HepG2 (cell line): ENCODE data around the gene PCSK1. TPM values are rescaled to one million over a fixed set of nuclear protein-coding genes. Genes with fewer than 3 reads are reported as not detected.

Experiments used
- ATAC-seq: fragments of 200-7000 bp; cut with Tn5 transposase; 3 replicates; pipeline ENCODE4 v1.9.1; 2020; ENCODE audit warnings: mild to moderate bottlenecking, moderate library complexity
- BruUV-seq: library from RNA; stranded (reverse); fragments of 400-500 nt; replicated peaks from 2 replicates; lab custom pipeline; 2021; lab: Mats Ljungman, UMichigan
- CTCF ChIA-PET: fragments of 300-600 bp; formaldehyde crosslinking; extraction: SDS; loops from one replicate; lab custom pipeline; 2021; ENCODE audit warnings: low total read pairs, inconsistent platforms, low intra/inter-chr PET ratio; lab: Yijun Ruan, JAX
- POLR2A ChIA-PET: fragments of 350-600 bp; sonication (Branson Sonifier 250); formaldehyde crosslinking; loops from one replicate; lab custom pipeline; 2020; ENCODE audit warnings: antibody characterized with exemption, inconsistent platforms; lab: Yijun Ruan, JAX
- DNase-seq: peaks from one replicate; pipeline ENCODE4 v3.0.0-alpha.2; 2015; ENCODE audit warnings: low spot score
- FAIRE-seq: peaks from 3 replicates; lab custom pipeline; 2011; peaks lifted over from hg19 to GRCh38; lab: Jason Lieb, UNC
- H2AFZ ChIP-seq: one replicate; pipeline ENCODE4 v1.6.1; 2011; ENCODE audit warnings: low read length, inconsistent platforms
- H3K27ac ChIP-seq: fragments of 300-600 bp; 3 replicates; pipeline ENCODE4 v1.8.0; 2011; ENCODE audit warnings: mixed run types, mild to moderate bottlenecking, mixed read lengths, low read length, inconsistent platforms; ENCODE audit not compliant: insufficient read depth; ENCODE audit errors: extremely low read length
- H3K27me3 ChIP-seq, 2 experiments: fragments of 200-600 bp in 1 of 2; 2 replicates in 1 of 2; 3 replicates in 1 of 2; pipeline versions ENCODE4 v1.6.0 to v1.8.0; 2011; ENCODE audit warnings: low read length in 2 of 2, mild to moderate bottlenecking in 2 of 2, moderate library complexity in 2 of 2, inconsistent platforms in 1 of 2; ENCODE audit not compliant: insufficient read depth in 2 of 2, control insufficient read depth in 1 of 2
- H3K36me3 ChIP-seq, 2 experiments: fragments of 200-600 bp in 1 of 2; replicated peaks in 1 of 2; 2 replicates in 1 of 2; 3 replicates in 1 of 2; pipeline versions ENCODE4 v1.5.1 to v1.8.0; 2011; ENCODE audit warnings: low read length in 2 of 2, inconsistent platforms in 1 of 2; ENCODE audit not compliant: insufficient read depth in 2 of 2, control insufficient read depth in 1 of 2
- H3K4me1 ChIP-seq: 2 replicates; pipeline ENCODE4 v1.5.1; 2012; ENCODE audit warnings: low read length, inconsistent platforms; ENCODE audit not compliant: insufficient read depth
- H3K4me2 ChIP-seq: 2 replicates; pipeline ENCODE4 v1.6.0; 2011; ENCODE audit warnings: low read depth, low read length, inconsistent platforms
- H3K4me3 ChIP-seq, 3 experiments: fragments of 200-600 bp in 1 of 3; sonication (generic), shearing (Covaris generic) in 1 of 3; replicated peaks in 1 of 3; 2 replicates each; pipeline ENCODE4 v1.5.1; 2011 to 2016; ENCODE audit warnings: low read length in 3 of 3, inconsistent platforms in 2 of 3, low read depth in 2 of 3, mild to moderate bottlenecking in 2 of 3, control low read depth in 1 of 3, mixed read lengths in 1 of 3; ENCODE audit not compliant: insufficient read depth in 1 of 3
- H3K79me2 ChIP-seq: one replicate; pipeline ENCODE4 v1.6.1; 2011; ENCODE audit warnings: low read length, inconsistent platforms; ENCODE audit not compliant: insufficient read depth
- H3K9ac ChIP-seq: 2 replicates; pipeline ENCODE4 v1.6.0; 2011; ENCODE audit warnings: mild to moderate bottlenecking, low read depth, low read length, inconsistent platforms; ENCODE audit not compliant: insufficient read depth
- H3K9me3 ChIP-seq: 2 replicates; pipeline ENCODE4 v1.5.1; 2012; ENCODE audit warnings: mild to moderate bottlenecking, low read length
- H4K20me1 ChIP-seq: 2 replicates; pipeline ENCODE4 v1.6.0; 2011; ENCODE audit warnings: inconsistent platforms, mild to moderate bottlenecking, low read length, moderate library complexity; ENCODE audit not compliant: insufficient read depth
- CEBPB ChIP-seq: IDR thresholded peaks from 2 replicates; pipeline ENCODE4 v1.6.1; 2011; ENCODE audit warnings: low read depth, low read length, improper control_type of control experiment, borderline replicate concordance
- WGBS: methylation state at CpG from one replicate; pipeline ENCODE4 v1.1.6; 2017; ENCODE audit warnings: low lambda C conversion rate; 5-methylcytosine and 5-hydroxymethylcytosine counted together
- in situ Hi-C: cut with HindIII; loops from 2 replicates; pipeline ENCODE4 v1.10.0; 2017; ENCODE audit warnings: low pct_unique_long_range_greater_than_20kb; ENCODE audit not compliant: extremely low pct_ligation_motif_present
- intact Hi-C: fragments of 100-400 bp; cut with micrococcal nuclease; formaldehyde crosslinking; loops from one replicate; pipeline ENCODE4 v1.10.0; 2022; ENCODE audit not compliant: unreplicated experiment
- polyA plus RNA-seq, 8 experiments: library from polyadenylated mRNA; depleted of rRNA in 3 of 8; stranded (reverse) in 7 of 8; unstranded in 1 of 8; fragments of >200 nt; fragmentation: Illumina TruSeq in 4 of 8; extraction: Trizol in 4 of 8; gene quantifications; 2 replicates each; pipeline versions ENCODE4 v1.2.1 to v1.2.3, GENCODE V29; 2011 to 2016; ENCODE audit warnings: low read depth in 4 of 8, missing spikeins in 1 of 8, mixed read lengths in 1 of 8; ENCODE audit not compliant: insufficient read depth in 1 of 8
- total RNA-seq, 5 experiments: library from RNA; depleted of rRNA; stranded (reverse); fragments of >200 nt; fragmentation: Illumina TruSeq; extraction: Trizol; gene quantifications; 2 replicates each; pipeline ENCODE4 v1.2.3, GENCODE V29; 2016; ENCODE audit warnings: low read depth in 1 of 5
- TF ChIP-seq, protein P1 (sequence below): sonication (generic); formaldehyde crosslinking; IDR thresholded peaks from 2 replicates; pipeline ENCODE4 v1.4.0; 2020; ENCODE audit warnings: missing genetic modification reagents

Gene PCSK1
- total and polyA plus RNA-seq, 2 of the 13 experiments (the other 11 are each of a cell fraction or from before 2014, with no cell fraction given) = not detected

DNA sequence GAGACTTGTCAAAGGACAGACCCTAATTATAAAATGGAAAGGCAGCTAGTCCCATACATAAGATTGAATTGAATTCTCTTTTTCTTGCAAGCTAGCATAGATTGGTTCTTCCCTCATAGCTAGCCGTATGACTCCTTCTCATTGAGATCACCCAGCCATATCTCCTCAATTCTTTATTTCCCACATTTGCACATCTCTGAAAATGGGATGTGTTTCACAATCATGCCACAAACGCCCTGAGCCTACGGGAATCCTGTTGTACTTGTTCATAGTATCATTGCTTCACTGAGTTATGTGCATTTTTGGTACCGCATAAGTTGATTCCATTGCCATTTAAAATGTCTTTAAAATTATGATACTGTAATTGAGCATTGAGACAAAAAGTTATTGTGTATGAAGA lies 90.5 kb downstream of the PCSK1 start:
- Histone ChIP-seq H3K27me3 (no peaks in the 10 kb centered on the region), H2AFZ (no peak overlapping the region), H3K4me1 (peaks cover 45% of the 10 kb centered on the region), H3K4me3 (no peak overlapping the region), H3K79me2 (no peaks in the 10 kb centered on the region), H3K27ac (no peak overlapping the region), H3K4me2 (no peak overlapping the region), H3K9ac (no peak overlapping the region), H3K36me3 (no peaks in the 10 kb centered on the region), H4K20me1 (no peaks in the 10 kb centered on the region), H3K9me3 (no peaks in the 10 kb centered on the region)
- CTCF ChIA-PET = no interaction called here
- BruUV-seq = no TSS peak
- in situ Hi-C loops (loop anchor here (25.0 kb wide), 1 partner anchor 705 kb away; the partner anchor contains the start of gene RFESD), intact Hi-C loops (loop anchor here (10.0 kb wide), 3 partner anchors 322 to 702 kb away; partner anchors contain the start of gene CAST)
- 95% methylated on average over 4 of the region's 4 CpGs for WGBS
- DNase-seq (no peak), FAIRE-seq (no peak), ATAC-seq (no peak)
- TF ChIP-seq, protein P1, sequence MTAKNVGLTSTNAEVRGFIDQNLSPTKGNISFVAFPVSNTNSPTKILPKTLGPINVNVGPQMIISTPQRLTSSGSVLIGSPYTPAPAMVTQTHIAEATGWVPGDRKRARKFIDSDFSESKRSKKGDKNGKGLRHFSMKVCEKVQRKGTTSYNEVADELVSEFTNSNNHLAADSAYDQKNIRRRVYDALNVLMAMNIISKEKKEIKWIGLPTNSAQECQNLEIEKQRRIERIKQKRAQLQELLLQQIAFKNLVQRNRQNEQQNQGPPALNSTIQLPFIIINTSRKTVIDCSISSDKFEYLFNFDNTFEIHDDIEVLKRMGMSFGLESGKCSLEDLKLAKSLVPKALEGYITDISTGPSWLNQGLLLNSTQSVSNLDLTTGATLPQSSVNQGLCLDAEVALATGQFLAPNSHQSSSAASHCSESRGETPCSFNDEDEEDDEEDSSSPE (CRISPR knock-in tag) = no peak
- 0 out of 2 replicates have a peak, but pooled peaks have one; percentile 14 for TF ChIP-seq CEBPB
- POLR2A ChIA-PET = no interaction called here

Other genes with a start within 250 kb of the PCSK1 start
- gene CAST, start 229.1 kb upstream of the PCSK1 start, total RNA-seq (2016; rRNA removed; fragmentation: Illumina TruSeq; extraction: Trizol) = 67.6 and 87.8 TPM in 2 replicates
- gene CAST, start 229.1 kb upstream of the PCSK1 start, polyA plus RNA-seq (2011; rRNA removed) = 35.2 and 42.1 TPM in 2 replicates